Immature natural killer cell (primary cell): Measurements from ENCODE around the gene CYREN. TPM values are rescaled to one million over a fixed set of nuclear protein-coding genes. Genes with fewer than 3 reads are reported as not detected.

ENCODE experiments used
- DNase-seq, 3 donors: peaks; one replicate each; pipeline ENCODE4 v3.0.0; 2022; ENCODE audit warnings: mixed read lengths in 1 of 3
- H3K27ac Mint-ChIP-seq, 6 donors: one replicate each; pipeline ENCODE4 v1.8.0; 2020; ENCODE audit warnings: mixed read lengths in 6 of 6, mild to moderate bottlenecking in 5 of 6, inconsistent platforms in 4 of 6, moderate library complexity in 3 of 6
- H3K27me3 Mint-ChIP-seq, 3 donors: one replicate each; pipeline ENCODE4 v1.8.0; 2020 to 2021; ENCODE audit warnings: low read depth in 3 of 3, mild to moderate bottlenecking in 3 of 3, mixed read lengths in 3 of 3, moderate library complexity in 3 of 3, inconsistent platforms in 1 of 3
- H3K36me3 Mint-ChIP-seq, 3 donors: one replicate each; pipeline ENCODE4 v1.8.0; 2020; ENCODE audit warnings: mixed read lengths in 3 of 3, inconsistent platforms in 2 of 3, mild to moderate bottlenecking in 2 of 3
- H3K4me1 Mint-ChIP-seq, 2 donors: one replicate each; pipeline ENCODE4 v1.8.0; 2020; ENCODE audit warnings: inconsistent platforms in 2 of 2, mild to moderate bottlenecking in 2 of 2, mixed read lengths in 2 of 2, moderate library complexity in 1 of 2
- H3K4me3 Mint-ChIP-seq, 5 donors: one replicate each; pipeline ENCODE4 v1.8.0; 2020; ENCODE audit warnings: mild to moderate bottlenecking in 5 of 5, mixed read lengths in 5 of 5, inconsistent platforms in 3 of 5, moderate library complexity in 3 of 5
- H3K9me3 Mint-ChIP-seq, 6 donors: one replicate each; pipeline ENCODE4 v1.8.0; 2020; ENCODE audit warnings: mild to moderate bottlenecking in 6 of 6, mixed read lengths in 6 of 6, inconsistent platforms in 4 of 6, moderate library complexity in 3 of 6
- polyA plus RNA-seq, 3 donors: library from polyadenylated mRNA; unstranded; fragments of 300-500 nt; fragmentation: Illumina TruSeq; gene quantifications; one replicate each; pipeline ENCODE4 v1.2.3, GENCODE V29; 2021

Gene CYREN
- polyA plus RNA-seq, 3 donors from 2014 or later = 34.8 to 54.7 (median 53.1) TPM

DNA sequence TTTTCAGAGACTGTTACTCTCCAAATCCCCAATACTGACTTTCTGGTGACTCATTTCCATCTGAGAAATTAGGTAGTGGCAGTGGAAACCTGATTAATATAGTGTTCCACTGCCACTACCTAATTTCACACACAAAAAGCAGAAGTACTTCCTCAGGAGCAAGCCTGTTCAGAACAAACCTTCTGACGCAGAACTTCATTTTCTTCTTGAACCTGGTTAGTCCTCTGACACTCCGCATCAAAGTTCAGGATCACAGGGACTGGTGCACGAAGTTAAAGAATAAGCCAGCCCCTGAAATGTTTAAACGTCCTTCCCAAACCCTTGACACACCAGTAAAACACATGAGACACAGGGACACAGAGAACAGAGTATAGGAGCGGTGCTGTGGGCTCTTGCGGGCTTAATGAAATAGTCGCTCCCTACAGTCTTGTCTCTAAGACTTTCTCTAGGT, 36.5 kb upstream of the CYREN start:
- H3K27ac Mint-ChIP-seq = no peak overlapping the region
- peaks cover 19 to 50% of the 10 kb centered on the region in 2 donors for H3K4me1 Mint-ChIP-seq
- peaks cover 4 to 5% (median 4%) of the 10 kb centered on the region in 3 donors for H3K27me3 Mint-ChIP-seq
- H3K4me3 Mint-ChIP-seq = no peak overlapping the region
- H3K36me3 Mint-ChIP-seq = peaks cover 12 to 44% (median 16%) of the 10 kb centered on the region in 3 donors
- DNase-seq = no peak
- no peaks in the 10 kb centered on the region for H3K9me3 Mint-ChIP-seq

GRCh38 chr7:135205850-135206249, 35.3 kb upstream of the CYREN start:
- Mint-ChIP-seq H3K9me3 (no peaks in the 10 kb centered on the region), H3K4me1 (peaks cover 13 to 39% of the 10 kb centered on the region in 2 donors), H3K36me3 (peaks cover 17 to 51% (median 20%) of the 10 kb centered on the region in 3 donors), H3K27ac (peak overlapping the region in 1 of 6 donors; percentile 26), H3K27me3 (peaks cover 0 to 2% (median 0%) of the 10 kb centered on the region in 3 donors), H3K4me3 (no peak overlapping the region)
- DNase-seq = no peak

GRCh38 chr7:135204876-135205275, 34.4 kb upstream of the CYREN start:
- no peaks in the 10 kb centered on the region for H3K9me3 Mint-ChIP-seq
- no peak for DNase-seq
- H3K4me3 Mint-ChIP-seq = no peak overlapping the region
- no peaks in the 10 kb centered on the region for H3K27me3 Mint-ChIP-seq
- H3K4me1 Mint-ChIP-seq = peaks cover 6 to 30% of the 10 kb centered on the region in 2 donors
- H3K36me3 Mint-ChIP-seq = peaks cover 20 to 56% (median 20%) of the 10 kb centered on the region in 3 donors
- H3K27ac Mint-ChIP-seq = no peak overlapping the region

- Mint-ChIP-seq H3K27me3 (no peaks in the 10 kb centered on the region), H3K36me3 (peaks cover 20 to 61% (median 21%) of the 10 kb centered on the region in 3 donors), H3K4me3 (no peak overlapping the region), H3K27ac (no peak overlapping the region), H3K9me3 (no peaks in the 10 kb centered on the region), H3K4me1 (peaks cover 5 to 29% of the 10 kb centered on the region in 2 donors)
- DNase-seq = no peak
Measured at GRCh38 chr7:135204341-135204749, 33.8 kb upstream of the CYREN start.

DNA sequence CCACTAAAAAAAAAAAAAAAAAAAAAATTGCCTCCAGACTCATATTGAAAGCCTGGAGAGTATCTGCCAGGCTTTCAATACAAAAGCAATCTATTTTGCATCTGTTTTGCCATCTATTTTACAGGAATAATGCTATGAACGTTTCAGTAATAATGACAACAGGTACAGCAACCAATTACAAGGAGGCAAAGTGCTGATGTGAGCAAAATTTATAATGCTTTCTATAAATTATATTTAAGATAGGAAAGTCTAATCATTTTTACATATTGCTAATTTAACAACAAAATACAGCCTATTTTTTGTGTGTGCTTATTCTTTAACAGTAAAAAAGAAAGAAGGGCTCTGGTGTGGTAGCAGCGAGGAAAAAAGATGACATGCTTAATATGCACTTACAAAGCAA, 30.8 kb upstream of the CYREN start:
- no peak for DNase-seq
- Mint-ChIP-seq H3K36me3 (peaks cover 22 to 69% (median 24%) of the 10 kb centered on the region in 3 donors), H3K9me3 (no peaks in the 10 kb centered on the region), H3K4me1 (peaks cover 0 to 8% of the 10 kb centered on the region in 2 donors), H3K27me3 (no peaks in the 10 kb centered on the region), H3K4me3 (no peak overlapping the region), H3K27ac (no peak overlapping the region)

GRCh38 chr7:135200821-135201331, 30.4 kb upstream of the CYREN start:
- Mint-ChIP-seq H3K27ac (peak overlapping the region in 1 of 6 donors; percentile 21), H3K36me3 (peaks cover 21 to 64% (median 24%) of the 10 kb centered on the region in 3 donors), H3K27me3 (no peaks in the 10 kb centered on the region), H3K9me3 (no peaks in the 10 kb centered on the region), H3K4me3 (no peak overlapping the region), H3K4me1 (peaks cover 0 to 5% of the 10 kb centered on the region in 2 donors)
- no peak for DNase-seq

DNA sequence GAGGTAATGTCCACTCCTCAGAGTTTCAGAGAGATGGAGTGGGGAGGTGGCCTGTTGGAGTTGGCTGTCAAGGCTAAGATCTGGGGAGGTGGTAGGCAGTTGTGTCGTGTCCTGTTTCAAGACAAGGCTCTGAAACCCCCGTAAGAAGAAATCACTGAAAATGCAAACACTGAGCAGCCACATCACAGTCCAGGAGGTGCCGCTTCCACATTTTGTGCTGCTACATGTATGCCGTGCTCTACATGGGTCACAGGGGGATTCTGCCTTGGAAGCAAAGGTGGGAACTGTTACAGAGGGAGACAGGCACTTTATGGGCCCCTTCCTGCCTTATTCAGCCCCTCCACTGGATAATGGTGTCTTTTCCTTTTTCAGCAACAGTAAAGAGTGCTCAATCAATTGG, 28.9 kb upstream of the CYREN start:
- no peaks in the 10 kb centered on the region for H3K27me3 Mint-ChIP-seq
- peaks cover 0 to 5% of the 10 kb centered on the region in 2 donors for H3K4me1 Mint-ChIP-seq
- peaks cover 24 to 58% (median 31%) of the 10 kb centered on the region in 3 donors for H3K36me3 Mint-ChIP-seq
- DNase-seq = no peak
- no peak overlapping the region for H3K27ac Mint-ChIP-seq
- H3K4me3 Mint-ChIP-seq = no peak overlapping the region
- H3K9me3 Mint-ChIP-seq = no peaks in the 10 kb centered on the region

DNA sequence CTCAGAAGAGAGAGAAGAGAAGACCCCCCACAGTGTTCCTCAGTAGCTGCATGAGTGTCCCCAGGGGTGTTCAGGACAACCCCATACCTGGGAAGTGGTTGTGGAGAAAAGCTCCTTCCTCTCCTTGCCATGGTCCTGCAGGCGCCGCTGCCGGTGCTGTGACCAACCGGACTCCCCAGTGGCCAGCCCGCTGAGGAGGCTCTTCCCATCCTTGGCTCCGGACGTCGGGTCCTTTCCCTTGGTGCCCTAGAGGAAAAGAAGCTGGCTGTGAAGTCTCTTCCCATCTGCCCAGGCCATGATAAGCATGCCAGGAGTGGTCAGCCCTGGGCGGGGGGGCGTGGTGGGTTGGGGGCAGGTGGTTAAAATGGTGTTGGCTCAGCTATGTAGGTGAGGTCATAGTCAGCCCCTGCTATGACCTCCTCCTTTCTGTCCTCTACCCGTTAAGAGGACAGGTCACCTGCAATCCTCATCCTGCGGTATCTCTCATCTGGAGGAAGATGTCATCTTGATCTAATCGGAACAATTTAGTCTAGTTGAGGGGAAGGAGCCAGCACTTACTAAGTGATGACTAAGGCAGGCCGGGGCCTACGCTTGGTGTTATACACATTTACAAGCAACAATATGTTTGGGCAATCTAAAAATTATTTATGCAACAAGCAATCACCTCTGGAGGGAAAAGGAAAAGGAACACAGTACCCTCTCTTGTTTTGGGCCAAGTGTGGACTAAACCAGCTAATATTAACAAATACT, 27.6 kb upstream of the CYREN start:
- Mint-ChIP-seq H3K9me3 (no peaks in the 10 kb centered on the region), H3K4me1 (peaks cover 0 to 5% of the 10 kb centered on the region in 2 donors), H3K36me3 (peaks cover 18 to 61% (median 38%) of the 10 kb centered on the region in 3 donors), H3K27me3 (no peaks in the 10 kb centered on the region), H3K4me3 (no peak overlapping the region), H3K27ac (no peak overlapping the region)
- DNase-seq = no peak

- H3K9me3 Mint-ChIP-seq = no peaks in the 10 kb centered on the region
- H3K4me3 Mint-ChIP-seq = no peak overlapping the region
- peaks cover 0 to 2% of the 10 kb centered on the region in 2 donors for H3K4me1 Mint-ChIP-seq
- no peak overlapping the region for H3K27ac Mint-ChIP-seq
- no peak for DNase-seq
- H3K36me3 Mint-ChIP-seq = peaks cover 25 to 63% (median 40%) of the 10 kb centered on the region in 3 donors
- no peaks in the 10 kb centered on the region for H3K27me3 Mint-ChIP-seq
Measured at GRCh38 chr7:135197343-135197742, 26.8 kb upstream of the CYREN start.

- Mint-ChIP-seq H3K36me3 (peaks cover 28 to 62% (median 43%) of the 10 kb centered on the region in 3 donors), H3K4me3 (no peak overlapping the region), H3K27me3 (no peaks in the 10 kb centered on the region), H3K9me3 (no peaks in the 10 kb centered on the region), H3K4me1 (no peaks in the 10 kb centered on the region), H3K27ac (no peak overlapping the region)
- DNase-seq = no peak
Measured at GRCh38 chr7:135195968-135196629, 25.6 kb upstream of the CYREN start.

DNA sequence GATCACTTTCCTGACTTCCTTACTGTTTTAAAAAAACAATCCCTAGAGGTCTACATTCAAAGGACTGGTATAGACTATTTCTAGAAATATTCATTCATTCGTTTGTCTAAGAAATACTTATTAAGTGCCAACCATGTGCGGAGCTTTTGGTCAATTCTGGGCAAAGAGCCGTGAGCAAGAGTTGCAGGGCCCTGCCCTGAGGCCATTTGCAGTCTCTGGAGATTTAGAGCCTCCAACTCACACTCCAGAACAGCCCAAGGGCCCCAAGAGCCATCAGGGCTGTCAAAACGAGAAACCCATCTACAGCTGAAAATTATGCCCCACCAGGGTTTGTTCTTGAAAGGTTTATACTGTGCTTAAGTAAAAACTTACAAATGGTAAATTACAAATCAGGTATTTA, 24.6 kb upstream of the CYREN start:
- Mint-ChIP-seq H3K4me3 (no peak overlapping the region), H3K4me1 (no peaks in the 10 kb centered on the region), H3K27ac (no peak overlapping the region), H3K27me3 (no peaks in the 10 kb centered on the region), H3K9me3 (no peaks in the 10 kb centered on the region), H3K36me3 (peaks cover 32 to 63% (median 50%) of the 10 kb centered on the region in 3 donors)
- no peak for DNase-seq

- H3K27ac Mint-ChIP-seq = no peak overlapping the region
- DNase-seq = no peak
Measured at GRCh38 chr7:135194494-135195095, 24.1 kb upstream of the CYREN start.

DNA sequence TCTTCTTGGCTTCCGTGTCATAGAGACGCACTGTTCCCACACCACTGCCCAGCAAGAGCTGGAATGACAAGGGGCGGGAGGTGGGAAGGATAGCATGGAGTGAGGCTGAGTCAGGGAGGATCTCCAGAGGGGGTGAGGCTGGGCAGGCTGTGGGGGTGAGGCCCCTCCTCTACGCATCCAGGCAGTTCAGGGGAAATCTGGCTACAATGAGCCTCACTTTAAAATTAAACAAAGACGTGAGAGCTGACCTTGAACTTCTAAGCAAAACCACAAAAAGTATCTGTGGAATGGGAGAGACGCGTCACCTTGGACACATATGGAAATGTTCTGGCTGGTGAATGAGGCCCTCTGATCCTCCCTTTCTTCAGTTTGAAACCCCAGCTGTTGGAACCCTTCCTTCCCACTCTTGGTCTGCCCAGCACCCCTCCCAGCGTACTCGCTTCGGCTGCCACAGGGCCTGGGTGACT, 23.1 kb upstream of the CYREN start:
- no peaks in the 10 kb centered on the region for H3K4me1 Mint-ChIP-seq
- H3K9me3 Mint-ChIP-seq = no peaks in the 10 kb centered on the region
- no peak overlapping the region for H3K4me3 Mint-ChIP-seq
- H3K27ac Mint-ChIP-seq = no peak overlapping the region
- no peak for DNase-seq
- no peaks in the 10 kb centered on the region for H3K27me3 Mint-ChIP-seq
- H3K36me3 Mint-ChIP-seq = peaks cover 40 to 68% (median 53%) of the 10 kb centered on the region in 3 donors

More at GRCh38 chr7:135194494-135195095, 24.1 kb upstream of the CYREN start:
- peaks cover 32 to 67% (median 54%) of the 10 kb centered on the region in 3 donors for H3K36me3 Mint-ChIP-seq
- H3K27me3 Mint-ChIP-seq = no peaks in the 10 kb centered on the region
- no peak overlapping the region for H3K4me3 Mint-ChIP-seq
- H3K4me1 Mint-ChIP-seq = no peaks in the 10 kb centered on the region
- H3K9me3 Mint-ChIP-seq = no peaks in the 10 kb centered on the region
